ENCODE data around the gene SLC8A1. TPM values are rescaled to one million over a fixed set of nuclear protein-coding genes. Genes with fewer than 3 reads are reported as not detected.

SLC8A1 gene
- polyA plus RNA-seq, 3 donors, result 16.9 to 18.2 (median 18.0) TPM

DNA sequence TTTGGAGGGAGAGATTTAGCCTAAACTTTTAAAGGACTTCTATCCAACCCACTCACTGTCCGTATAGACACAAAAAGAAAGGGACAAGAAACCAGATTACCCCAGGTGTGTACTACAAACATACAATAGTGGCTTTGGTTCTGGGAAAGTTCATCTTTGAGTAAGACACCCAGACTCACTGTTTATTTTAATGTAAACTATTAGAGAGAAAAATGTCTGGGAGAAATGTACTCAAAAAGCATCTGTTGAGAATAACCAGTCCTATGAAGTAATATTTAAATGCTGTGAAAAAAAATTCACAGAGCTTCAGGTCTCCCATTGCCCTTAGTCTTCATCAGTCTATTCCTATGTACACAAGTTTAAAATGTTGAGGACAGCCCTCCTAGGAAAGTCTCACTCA lies 107.5 kb downstream of the SLC8A1 start:
- no peak overlapping the region for H3K4me3 Mint-ChIP-seq
- H3K9me3 Mint-ChIP-seq, result no peaks in the 10 kb centered on the region
- no peak overlapping the region for H3K27ac Mint-ChIP-seq
- intact Hi-C loops (cut with micrococcal nuclease), result no loop called here
- WGBS (ENCODE audit: insufficient coverage), result no CpG with 5 or more reads among the region's 1 CpG
- peaks cover 18 to 19% of the 10 kb centered on the region in 2 donors for H3K36me3 Mint-ChIP-seq
- H3K79me2 ChIP-seq (ENCODE audit: insufficient read depth, low read length), result peaks cover 43% of the 10 kb centered on the region
- H3K4me1 ChIP-seq (ENCODE audit: control insufficient read depth in 1 of 2, insufficient read depth in 2 of 2, low read length in 2 of 2), result no peaks in the 10 kb centered on the region
- H2AFZ ChIP-seq (ENCODE audit: insufficient read depth, low read depth, low read length, poor library complexity, severe bottlenecking), result no peak overlapping the region
- no peak for DNase-seq
- no peak overlapping the region for H3K9ac ChIP-seq (ENCODE audit: insufficient read depth, low read length, poor library complexity, severe bottlenecking)
- H3K4me1 Mint-ChIP-seq, result peaks cover 10% of the 10 kb centered on the region
- no peak overlapping the region for H3K4me3 ChIP-seq (replicated peaks in 1 of 3; ENCODE audit: low read depth in 2 of 3, low read length in 3 of 3)
- H3K27ac ChIP-seq (ENCODE audit: low read depth in 1 of 2, low read length in 2 of 2), result no peak overlapping the region
- H4K20me1 ChIP-seq (ENCODE audit: insufficient read depth, low read length), result peaks cover 98% of the 10 kb centered on the region
- H3K4me2 ChIP-seq (replicated peaks; ENCODE audit: extremely low read depth, low read length, poor library complexity, severe bottlenecking), result no peak overlapping the region
- no peaks in the 10 kb centered on the region for H3K9me3 ChIP-seq (replicated peaks in 1 of 2; ENCODE audit: control insufficient read depth in 1 of 2, insufficient read depth in 1 of 2, low read length in 2 of 2)
- H3K27me3 ChIP-seq (ENCODE audit: control insufficient read depth in 2 of 2, insufficient read depth in 2 of 2, low read length in 2 of 2), result no peaks in the 10 kb centered on the region
- no peaks in the 10 kb centered on the region for H3K27me3 Mint-ChIP-seq (ENCODE audit: low read depth in 3 of 3)
- H3K36me3 ChIP-seq (replicated peaks in 1 of 2; ENCODE audit: control insufficient read depth in 1 of 2, insufficient read depth in 2 of 2, low read length in 2 of 2), result peaks cover 0 to 20% of the 10 kb centered on the region in 2 donors
- TF ChIP-seq, protein P1, sequence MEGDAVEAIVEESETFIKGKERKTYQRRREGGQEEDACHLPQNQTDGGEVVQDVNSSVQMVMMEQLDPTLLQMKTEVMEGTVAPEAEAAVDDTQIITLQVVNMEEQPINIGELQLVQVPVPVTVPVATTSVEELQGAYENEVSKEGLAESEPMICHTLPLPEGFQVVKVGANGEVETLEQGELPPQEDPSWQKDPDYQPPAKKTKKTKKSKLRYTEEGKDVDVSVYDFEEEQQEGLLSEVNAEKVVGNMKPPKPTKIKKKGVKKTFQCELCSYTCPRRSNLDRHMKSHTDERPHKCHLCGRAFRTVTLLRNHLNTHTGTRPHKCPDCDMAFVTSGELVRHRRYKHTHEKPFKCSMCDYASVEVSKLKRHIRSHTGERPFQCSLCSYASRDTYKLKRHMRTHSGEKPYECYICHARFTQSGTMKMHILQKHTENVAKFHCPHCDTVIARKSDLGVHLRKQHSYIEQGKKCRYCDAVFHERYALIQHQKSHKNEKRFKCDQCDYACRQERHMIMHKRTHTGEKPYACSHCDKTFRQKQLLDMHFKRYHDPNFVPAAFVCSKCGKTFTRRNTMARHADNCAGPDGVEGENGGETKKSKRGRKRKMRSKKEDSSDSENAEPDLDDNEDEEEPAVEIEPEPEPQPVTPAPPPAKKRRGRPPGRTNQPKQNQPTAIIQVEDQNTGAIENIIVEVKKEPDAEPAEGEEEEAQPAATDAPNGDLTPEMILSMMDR (IDR thresholded peaks at IDR 0.05), result no peak

GRCh38 chr2:40343902-40344301 lies 108.0 kb downstream of the SLC8A1 start:
- H3K36me3 ChIP-seq (replicated peaks in 1 of 2; ENCODE audit: control insufficient read depth in 1 of 2, insufficient read depth in 2 of 2, low read length in 2 of 2), result peaks cover 0 to 20% of the 10 kb centered on the region in 2 donors
- no peak overlapping the region for H3K27ac ChIP-seq (ENCODE audit: low read depth in 1 of 2, low read length in 2 of 2)
- H4K20me1 ChIP-seq (ENCODE audit: insufficient read depth, low read length), result peaks cover 98% of the 10 kb centered on the region
- TF ChIP-seq, protein P1 (IDR thresholded peaks at IDR 0.05), result no peak
- H3K27me3 Mint-ChIP-seq (ENCODE audit: low read depth in 3 of 3), result no peaks in the 10 kb centered on the region
- no peak for DNase-seq
- H3K27ac Mint-ChIP-seq, result peak overlapping the region in 2 of 7 donors; percentile 42 to 51
- H2AFZ ChIP-seq (ENCODE audit: insufficient read depth, low read depth, low read length, poor library complexity, severe bottlenecking), result no peak overlapping the region
- 90% methylated on average over 2 of the region's 2 CpGs for WGBS (ENCODE audit: insufficient coverage)
- H3K4me3 Mint-ChIP-seq, result no peak overlapping the region
- intact Hi-C loops (cut with micrococcal nuclease), result no loop called here
- no peaks in the 10 kb centered on the region for H3K9me3 ChIP-seq (replicated peaks in 1 of 2; ENCODE audit: control insufficient read depth in 1 of 2, insufficient read depth in 1 of 2, low read length in 2 of 2)
- no peaks in the 10 kb centered on the region for H3K4me1 ChIP-seq (ENCODE audit: control insufficient read depth in 1 of 2, insufficient read depth in 2 of 2, low read length in 2 of 2)
- H3K4me2 ChIP-seq (replicated peaks; ENCODE audit: extremely low read depth, low read length, poor library complexity, severe bottlenecking), result no peak overlapping the region
- no peak overlapping the region for H3K4me3 ChIP-seq (replicated peaks in 1 of 3; ENCODE audit: low read depth in 2 of 3, low read length in 3 of 3)
- H3K27me3 ChIP-seq (ENCODE audit: control insufficient read depth in 2 of 2, insufficient read depth in 2 of 2, low read length in 2 of 2), result no peaks in the 10 kb centered on the region
- H3K9me3 Mint-ChIP-seq, result no peaks in the 10 kb centered on the region
- H3K36me3 Mint-ChIP-seq, result peaks cover 15 to 16% of the 10 kb centered on the region in 2 donors
- H3K9ac ChIP-seq (ENCODE audit: insufficient read depth, low read length, poor library complexity, severe bottlenecking), result no peak overlapping the region
- H3K79me2 ChIP-seq (ENCODE audit: insufficient read depth, low read length), result peaks cover 44% of the 10 kb centered on the region
- H3K4me1 Mint-ChIP-seq, result peaks cover 10% of the 10 kb centered on the region

Data from CD14-positive monocyte (primary cell).